Mesothelial cell of epicardium (in vitro differentiated cells): Measurements from ENCODE around the gene ARL10. TPM values are rescaled to one million over a fixed set of nuclear protein-coding genes. Genes with fewer than 3 reads are reported as not detected.

Experiments used
- DNase-seq, 2 experiments: peaks; one replicate each; pipeline ENCODE4 v3.0.0; 2021; ENCODE audit warnings: low spot score in 2 of 2; ENCODE audit not compliant: unreplicated experiment in 2 of 2
- H3K27ac Mint-ChIP-seq: 2 replicates; pipeline ENCODE4 v1.8.0; 2021; ENCODE audit warnings: mixed read lengths
- H3K27me3 Mint-ChIP-seq: 2 replicates; pipeline ENCODE4 v1.8.0; 2021; ENCODE audit warnings: low read depth, mixed read lengths
- H3K36me3 Mint-ChIP-seq: 2 replicates; pipeline ENCODE4 v1.8.0; 2021; ENCODE audit warnings: mixed read lengths
- H3K4me1 Mint-ChIP-seq: 2 replicates; pipeline ENCODE4 v1.8.0; 2021; ENCODE audit warnings: mixed read lengths
- H3K4me3 Mint-ChIP-seq: 2 replicates; pipeline ENCODE4 v1.8.0; 2021; ENCODE audit warnings: mild to moderate bottlenecking, moderate library complexity, mixed read lengths
- H3K9me3 Mint-ChIP-seq: 2 replicates; pipeline ENCODE4 v1.8.0; 2021; ENCODE audit warnings: mixed read lengths
- CTCF ChIP-seq: fragments of 200-600 bp; sonication (generic); IDR thresholded peaks from one replicate; pipeline ENCODE4 v1.5.0; 2021; ENCODE audit warnings: antibody characterized with exemption; ENCODE audit not compliant: unreplicated experiment
- total RNA-seq: library from RNA; stranded (reverse); gene quantifications from 3 replicates; pipeline ENCODE4 v1.2.1, GENCODE V29; 2021

Gene ARL10
- total RNA-seq, 1 donor from 2014 or later = 46.0 TPM

- Mint-ChIP-seq H3K27me3 (no peaks in the 10 kb centered on the region), H3K4me3 (no peak overlapping the region), H3K9me3 (no peaks in the 10 kb centered on the region), H3K27ac (no peak overlapping the region), H3K36me3 (peaks cover 8% of the 10 kb centered on the region), H3K4me1 (peaks cover 20% of the 10 kb centered on the region)
- no peak for TF ChIP-seq CTCF
- no peak for DNase-seq
Observed at GRCh38 chr5:176412517-176413254, 47.4 kb downstream of the ARL10 start.

DNA sequence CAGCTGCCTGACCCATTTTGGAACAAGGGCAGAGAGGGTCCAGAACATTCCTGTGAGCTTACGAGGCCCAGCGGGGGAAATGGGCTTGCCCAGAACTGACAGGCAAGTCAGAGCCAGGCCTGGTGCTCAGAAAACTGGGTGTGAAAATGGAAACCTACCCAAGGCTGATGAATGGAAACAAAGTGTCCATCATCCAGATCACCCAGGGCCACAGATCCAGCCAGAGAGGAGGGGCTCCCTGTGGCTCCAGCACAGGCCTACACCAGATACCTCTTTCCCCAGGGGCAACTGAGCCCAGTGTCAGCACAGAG lies 47.9 kb downstream of the ARL10 start:
- Mint-ChIP-seq H3K27ac (no peak overlapping the region), H3K9me3 (no peaks in the 10 kb centered on the region), H3K36me3 (peaks cover 5% of the 10 kb centered on the region), H3K4me1 (peaks cover 24% of the 10 kb centered on the region), H3K4me3 (no peak overlapping the region), H3K27me3 (no peaks in the 10 kb centered on the region)
- TF ChIP-seq CTCF = no peak
- no peak for DNase-seq

GRCh38 chr5:176413709-176414191 lies 48.5 kb downstream of the ARL10 start:
- Mint-ChIP-seq H3K4me3 (no peak overlapping the region), H3K4me1 (peaks cover 25% of the 10 kb centered on the region), H3K27me3 (no peaks in the 10 kb centered on the region), H3K27ac (peak overlapping the region; percentile 16), H3K36me3 (peaks cover 5% of the 10 kb centered on the region), H3K9me3 (no peaks in the 10 kb centered on the region)
- DNase-seq = no peak
- no peak for TF ChIP-seq CTCF

DNA sequence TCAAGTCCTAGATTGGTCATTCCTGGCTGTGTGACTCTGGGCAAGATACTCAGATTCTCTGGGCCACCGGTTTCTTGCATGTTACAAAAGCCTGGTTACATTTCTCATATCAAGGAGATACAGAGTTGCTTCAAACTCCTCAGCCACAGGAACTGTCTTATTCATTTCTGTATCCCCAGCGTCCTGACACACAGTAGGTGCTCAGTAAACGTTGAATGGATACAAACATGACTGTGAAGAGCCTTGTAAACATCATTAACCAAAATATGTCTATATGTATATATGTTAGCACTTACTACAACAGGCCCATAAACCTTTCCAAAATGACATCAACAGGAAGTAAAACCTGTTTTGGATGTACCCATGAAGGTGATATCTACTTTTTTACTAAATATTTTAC lies 49.4 kb downstream of the ARL10 start:
- Mint-ChIP-seq H3K4me3 (peak overlapping the region; percentile 69), H3K27ac (peak overlapping the region; percentile 39), H3K27me3 (no peaks in the 10 kb centered on the region), H3K4me1 (peaks cover 25% of the 10 kb centered on the region), H3K36me3 (peaks cover 5% of the 10 kb centered on the region), H3K9me3 (no peaks in the 10 kb centered on the region)
- no peak for DNase-seq
- no peak for TF ChIP-seq CTCF

GRCh38 chr5:176415240-176415951 lies 50.1 kb downstream of the ARL10 start:
- Mint-ChIP-seq H3K4me1 (peaks cover 25% of the 10 kb centered on the region), H3K36me3 (no peaks in the 10 kb centered on the region), H3K4me3 (peak overlapping the region; percentile 69), H3K27me3 (no peaks in the 10 kb centered on the region), H3K9me3 (peaks cover 3% of the 10 kb centered on the region), H3K27ac (peak overlapping the region; percentile 86)
- DNase-seq = no peak
- TF ChIP-seq CTCF = no peak
